Measurements from ENCODE around the gene EFCAB13.

DNA sequence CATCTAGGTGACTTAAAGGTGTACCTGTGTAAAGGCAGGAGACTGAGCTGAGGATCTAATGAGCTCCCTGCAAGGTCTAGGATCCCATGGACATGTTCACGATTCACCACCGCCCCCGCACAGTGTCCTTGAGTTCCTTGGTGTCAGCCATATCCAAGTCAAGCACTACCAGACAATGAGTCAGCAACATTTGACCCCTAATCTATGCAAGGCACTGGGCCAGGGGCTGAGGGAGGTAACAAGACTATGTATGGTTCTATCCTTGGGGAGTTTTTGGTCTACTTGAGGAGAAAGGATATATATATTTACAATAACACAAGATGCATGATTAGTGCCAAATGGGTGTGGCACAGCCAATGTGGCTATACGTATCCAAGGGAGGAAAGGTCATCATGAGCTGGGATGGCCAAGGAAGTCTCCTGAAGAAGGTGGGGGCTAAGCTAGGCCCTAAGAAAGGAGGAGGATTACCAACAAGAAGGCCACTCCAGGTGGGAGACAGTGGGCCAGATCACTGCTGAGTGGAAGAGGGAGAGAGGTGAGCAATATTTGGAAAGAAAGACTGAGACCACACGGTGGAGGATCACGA is 35.1 kb upstream of the EFCAB13 start:
- TF ChIP-seq, protein P1, sequence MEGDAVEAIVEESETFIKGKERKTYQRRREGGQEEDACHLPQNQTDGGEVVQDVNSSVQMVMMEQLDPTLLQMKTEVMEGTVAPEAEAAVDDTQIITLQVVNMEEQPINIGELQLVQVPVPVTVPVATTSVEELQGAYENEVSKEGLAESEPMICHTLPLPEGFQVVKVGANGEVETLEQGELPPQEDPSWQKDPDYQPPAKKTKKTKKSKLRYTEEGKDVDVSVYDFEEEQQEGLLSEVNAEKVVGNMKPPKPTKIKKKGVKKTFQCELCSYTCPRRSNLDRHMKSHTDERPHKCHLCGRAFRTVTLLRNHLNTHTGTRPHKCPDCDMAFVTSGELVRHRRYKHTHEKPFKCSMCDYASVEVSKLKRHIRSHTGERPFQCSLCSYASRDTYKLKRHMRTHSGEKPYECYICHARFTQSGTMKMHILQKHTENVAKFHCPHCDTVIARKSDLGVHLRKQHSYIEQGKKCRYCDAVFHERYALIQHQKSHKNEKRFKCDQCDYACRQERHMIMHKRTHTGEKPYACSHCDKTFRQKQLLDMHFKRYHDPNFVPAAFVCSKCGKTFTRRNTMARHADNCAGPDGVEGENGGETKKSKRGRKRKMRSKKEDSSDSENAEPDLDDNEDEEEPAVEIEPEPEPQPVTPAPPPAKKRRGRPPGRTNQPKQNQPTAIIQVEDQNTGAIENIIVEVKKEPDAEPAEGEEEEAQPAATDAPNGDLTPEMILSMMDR (conservative IDR thresholded peaks at IDR 0.05 in 1 of 2, IDR thresholded peaks at IDR 0.05 in 1 of 2; ENCODE audit: low read depth in 1 of 2, low read length in 2 of 2), result no peak
- TF ChIP-seq EZH2 (IDR thresholded peaks at IDR 0.05; ENCODE audit: low read length, missing control alignments), result no peak

All from fibroblast of lung (primary cell).